HepG2 (cell line): ENCODE measurements around the gene PLPP3. TPM values are rescaled to one million over a fixed set of nuclear protein-coding genes. Genes with fewer than 3 reads are reported as not detected.

Experiments used
- ATF1 ChIP-seq: IDR thresholded peaks from 2 replicates; pipeline ENCODE4 v1.6.1; 2016; ENCODE audit warnings: mild to moderate bottlenecking, control low read depth
- CREM ChIP-seq, 2 experiments: sonication (generic) in 1 of 2; formaldehyde crosslinking in 1 of 2; IDR thresholded peaks; 2 replicates each; pipeline versions ENCODE4 v1.4.0 to v1.6.1; 2016 to 2020; ENCODE audit warnings: antibody characterized with exemption in 1 of 2, mild to moderate bottlenecking in 1 of 2, missing genetic modification reagents in 1 of 2
- FOSL2 ChIP-seq: sonication (generic); formaldehyde crosslinking; IDR thresholded peaks from 2 replicates; pipeline ENCODE4 v1.4.0; 2020; ENCODE audit warnings: missing genetic modification reagents
- HDAC2 ChIP-seq: sonication (generic); formaldehyde crosslinking; IDR thresholded peaks from 2 replicates; pipeline ENCODE4 v1.4.0; 2020; ENCODE audit warnings: missing genetic modification reagents
- HDAC6 ChIP-seq: fragments of 200-600 bp; sonication (generic); IDR thresholded peaks from 2 replicates; pipeline ENCODE4 v1.7.0; 2017; ENCODE audit warnings: mild to moderate bottlenecking, antibody characterized with exemption, low read length, low read depth
- HMG20A ChIP-seq: IDR thresholded peaks from 2 replicates; pipeline ENCODE4 v1.6.1; 2016; ENCODE audit warnings: borderline replicate concordance
- ISL2 ChIP-seq: sonication (generic); formaldehyde crosslinking; IDR thresholded peaks from 2 replicates; pipeline ENCODE4 v1.5.0; 2020; ENCODE audit warnings: missing genetic modification reagents
- KDM6A ChIP-seq: IDR thresholded peaks from 2 replicates; pipeline ENCODE4 v1.6.1; 2016; ENCODE audit warnings: low read depth
- KMT2A ChIP-seq: sonication (generic); formaldehyde crosslinking; IDR thresholded peaks from 2 replicates; pipeline ENCODE4 v1.4.0; 2020; ENCODE audit warnings: missing genetic modification reagents
- MAX ChIP-seq: IDR thresholded peaks from 2 replicates; pipeline ENCODE4 v1.6.1; 2012; ENCODE audit warnings: inconsistent platforms
- MED8 ChIP-seq: sonication (generic); formaldehyde crosslinking; IDR thresholded peaks from 2 replicates; pipeline ENCODE4 v1.8.1; 2023; ENCODE audit warnings: mild to moderate bottlenecking, missing genetic modification reagents; ENCODE audit not compliant: insufficient replicate concordance
- MIXL1 ChIP-seq: IDR thresholded peaks from 2 replicates; pipeline ENCODE4 v1.6.1; 2016
- NCOR1 ChIP-seq: fragments of 200-600 bp; sonication (generic); IDR thresholded peaks from 2 replicates; pipeline ENCODE4 v1.7.0; 2017; ENCODE audit warnings: antibody characterized with exemption, low read length, borderline replicate concordance
- NFIC ChIP-seq: IDR thresholded peaks from 2 replicates; pipeline ENCODE4 v1.6.1; 2012; ENCODE audit warnings: mild to moderate bottlenecking, low read length, inconsistent platforms
- RARA ChIP-seq: IDR thresholded peaks from 2 replicates; pipeline ENCODE4 v1.6.1; 2016; ENCODE audit warnings: missing genetic modification reagents, missing compliant biosample characterization
- RCOR2 ChIP-seq: IDR thresholded peaks from 2 replicates; pipeline ENCODE4 v1.6.1; 2016; ENCODE audit warnings: missing biosample characterization, missing genetic modification reagents
- RORA ChIP-seq: sonication (generic); formaldehyde crosslinking; IDR thresholded peaks from 2 replicates; pipeline ENCODE4 v1.5.0; 2020; ENCODE audit warnings: mild to moderate bottlenecking, missing genetic modification reagents, moderate library complexity
- RXRB ChIP-seq: IDR thresholded peaks from 2 replicates; pipeline ENCODE4 v1.6.1; 2016; ENCODE audit warnings: borderline replicate concordance, missing genetic modification reagents, missing compliant biosample characterization
- SIX1 ChIP-seq: sonication (generic); formaldehyde crosslinking; IDR thresholded peaks from 2 replicates; pipeline ENCODE4 v1.4.0; 2020; ENCODE audit warnings: missing genetic modification reagents, borderline replicate concordance
- SNRNP70 ChIP-seq: fragments of 200-400 bp; formaldehyde crosslinking; IDR thresholded peaks from 2 replicates; pipeline ENCODE4 v1.6.1; 2017; ENCODE audit warnings: mild to moderate bottlenecking, low read depth, low read length, moderate library complexity
- ZBTB21 ChIP-seq: sonication (generic); formaldehyde crosslinking; IDR thresholded peaks from 2 replicates; pipeline ENCODE4 v1.4.0; 2020; ENCODE audit warnings: missing genetic modification reagents
- ZKSCAN8 ChIP-seq: IDR thresholded peaks from 2 replicates; pipeline ENCODE4 v1.6.1; 2016; ENCODE audit warnings: borderline replicate concordance, missing genetic modification reagents, missing compliant biosample characterization
- ZNF816 ChIP-seq: sonication (generic); formaldehyde crosslinking; IDR thresholded peaks from 2 replicates; pipeline ENCODE4 v1.8.0; 2022; ENCODE audit warnings: missing genetic modification reagents, mild to moderate bottlenecking, borderline replicate concordance
- polyA plus RNA-seq, 8 experiments: library from polyadenylated mRNA; depleted of rRNA in 3 of 8; stranded (reverse) in 7 of 8; unstranded in 1 of 8; fragments of >200 nt; fragmentation: Illumina TruSeq in 4 of 8; extraction: Trizol in 4 of 8; gene quantifications; 2 replicates each; pipeline versions ENCODE4 v1.2.1 to v1.2.3, GENCODE V29; 2011 to 2016; ENCODE audit warnings: low read depth in 4 of 8, missing spikeins in 1 of 8, mixed read lengths in 1 of 8; ENCODE audit not compliant: insufficient read depth in 1 of 8
- total RNA-seq, 5 experiments: library from RNA; depleted of rRNA; stranded (reverse); fragments of >200 nt; fragmentation: Illumina TruSeq; extraction: Trizol; gene quantifications; 2 replicates each; pipeline ENCODE4 v1.2.3, GENCODE V29; 2016; ENCODE audit warnings: low read depth in 1 of 5
- TF ChIP-seq, protein P1 (sequence below): sonication (generic); formaldehyde crosslinking; IDR thresholded peaks from 2 replicates; pipeline ENCODE4 v1.4.0; 2020; ENCODE audit warnings: missing genetic modification reagents
- TF ChIP-seq, protein P2 (sequence below): sonication (generic); formaldehyde crosslinking; IDR thresholded peaks from 2 replicates; pipeline ENCODE4 v1.4.0; 2020; ENCODE audit warnings: missing genetic modification reagents, borderline replicate concordance
- TF ChIP-seq, protein P3 (sequence below): IDR thresholded peaks from 2 replicates; pipeline ENCODE4 v1.6.1; 2012; ENCODE audit warnings: low read depth, low read length, improper control_type of control experiment

PLPP3 gene
- total and polyA plus RNA-seq, 2 of the 13 experiments (the other 11 are each of a cell fraction or from before 2014, with no cell fraction given), result 49.7 to 65.8 TPM

- TF ChIP-seq HDAC2 (CRISPR knock-in tag), result peak; percentile 51; the same call in 1 of the 2 replicates
- no peak for TF ChIP-seq ZNF816
- TF ChIP-seq, protein P1, sequence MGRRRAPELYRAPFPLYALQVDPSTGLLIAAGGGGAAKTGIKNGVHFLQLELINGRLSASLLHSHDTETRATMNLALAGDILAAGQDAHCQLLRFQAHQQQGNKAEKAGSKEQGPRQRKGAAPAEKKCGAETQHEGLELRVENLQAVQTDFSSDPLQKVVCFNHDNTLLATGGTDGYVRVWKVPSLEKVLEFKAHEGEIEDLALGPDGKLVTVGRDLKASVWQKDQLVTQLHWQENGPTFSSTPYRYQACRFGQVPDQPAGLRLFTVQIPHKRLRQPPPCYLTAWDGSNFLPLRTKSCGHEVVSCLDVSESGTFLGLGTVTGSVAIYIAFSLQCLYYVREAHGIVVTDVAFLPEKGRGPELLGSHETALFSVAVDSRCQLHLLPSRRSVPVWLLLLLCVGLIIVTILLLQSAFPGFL (CRISPR knock-in tag), result no peak
- no peak for TF ChIP-seq SNRNP70
- peak; percentile 64; the same call in 1 of the 2 replicates for TF ChIP-seq HMG20A (CRISPR knock-in tag)
- TF ChIP-seq, protein P2, sequence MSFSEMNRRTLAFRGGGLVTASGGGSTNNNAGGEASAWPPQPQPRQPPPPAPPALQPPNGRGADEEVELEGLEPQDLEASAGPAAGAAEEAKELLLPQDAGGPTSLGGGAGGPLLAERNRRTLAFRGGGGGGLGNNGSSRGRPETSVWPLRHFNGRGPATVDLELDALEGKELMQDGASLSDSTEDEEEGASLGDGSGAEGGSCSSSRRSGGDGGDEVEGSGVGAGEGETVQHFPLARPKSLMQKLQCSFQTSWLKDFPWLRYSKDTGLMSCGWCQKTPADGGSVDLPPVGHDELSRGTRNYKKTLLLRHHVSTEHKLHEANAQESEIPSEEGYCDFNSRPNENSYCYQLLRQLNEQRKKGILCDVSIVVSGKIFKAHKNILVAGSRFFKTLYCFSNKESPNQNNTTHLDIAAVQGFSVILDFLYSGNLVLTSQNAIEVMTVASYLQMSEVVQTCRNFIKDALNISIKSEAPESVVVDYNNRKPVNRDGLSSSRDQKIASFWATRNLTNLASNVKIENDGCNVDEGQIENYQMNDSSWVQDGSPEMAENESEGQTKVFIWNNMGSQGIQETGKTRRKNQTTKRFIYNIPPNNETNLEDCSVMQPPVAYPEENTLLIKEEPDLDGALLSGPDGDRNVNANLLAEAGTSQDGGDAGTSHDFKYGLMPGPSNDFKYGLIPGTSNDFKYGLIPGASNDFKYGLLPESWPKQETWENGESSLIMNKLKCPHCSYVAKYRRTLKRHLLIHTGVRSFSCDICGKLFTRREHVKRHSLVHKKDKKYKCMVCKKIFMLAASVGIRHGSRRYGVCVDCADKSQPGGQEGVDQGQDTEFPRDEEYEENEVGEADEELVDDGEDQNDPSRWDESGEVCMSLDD (CRISPR knock-in tag), result no peak
- 0 out of 2 replicates have a peak, but pooled peaks have one; percentile 7 for TF ChIP-seq FOSL2
- peak; percentile 76; the same call in 1 of the 2 replicates for TF ChIP-seq ZKSCAN8
- TF ChIP-seq NFIC, result peak; percentile 41; the same call in 1 of the 2 replicates
- TF ChIP-seq ZBTB21 (CRISPR knock-in tag), result peak; percentile 69; the same call in 1 of the 2 replicates
- TF ChIP-seq CREM (IDR thresholded peaks at IDR 0.05), result peak; percentile 51; the same call in 1 of the 2 replicates
- TF ChIP-seq CREM (CRISPR knock-in tag; IDR thresholded peaks at IDR 0.05), result no peak
- TF ChIP-seq SIX1 (CRISPR knock-in tag), result 0 out of 2 replicates have a peak, but pooled peaks have one; percentile 61
- 0 out of 2 replicates have a peak, but pooled peaks have one; percentile 7 for TF ChIP-seq RCOR2 (CRISPR knock-in tag)
- TF ChIP-seq MIXL1 (CRISPR knock-in tag), result peak; percentile 50; the same call in 1 of the 2 replicates
- TF ChIP-seq RORA, result no peak
- peak; percentile 61; the same call in 1 of the 2 replicates for TF ChIP-seq KDM6A
- TF ChIP-seq NCOR1, result peak; percentile 86
- no peak for TF ChIP-seq MED8 (CRISPR knock-in tag)
- TF ChIP-seq MAX, result peak; percentile 82
- peak; percentile 59 for TF ChIP-seq RXRB (CRISPR knock-in tag)
- 0 out of 2 replicates have a peak, but pooled peaks have one; percentile 22 for TF ChIP-seq RARA (CRISPR knock-in tag)
- 0 out of 2 replicates have a peak, but pooled peaks have one; percentile 41 for TF ChIP-seq KMT2A
- peak; percentile 70; the same call in 1 of the 2 replicates for TF ChIP-seq HDAC6
- TF ChIP-seq, protein P3, sequence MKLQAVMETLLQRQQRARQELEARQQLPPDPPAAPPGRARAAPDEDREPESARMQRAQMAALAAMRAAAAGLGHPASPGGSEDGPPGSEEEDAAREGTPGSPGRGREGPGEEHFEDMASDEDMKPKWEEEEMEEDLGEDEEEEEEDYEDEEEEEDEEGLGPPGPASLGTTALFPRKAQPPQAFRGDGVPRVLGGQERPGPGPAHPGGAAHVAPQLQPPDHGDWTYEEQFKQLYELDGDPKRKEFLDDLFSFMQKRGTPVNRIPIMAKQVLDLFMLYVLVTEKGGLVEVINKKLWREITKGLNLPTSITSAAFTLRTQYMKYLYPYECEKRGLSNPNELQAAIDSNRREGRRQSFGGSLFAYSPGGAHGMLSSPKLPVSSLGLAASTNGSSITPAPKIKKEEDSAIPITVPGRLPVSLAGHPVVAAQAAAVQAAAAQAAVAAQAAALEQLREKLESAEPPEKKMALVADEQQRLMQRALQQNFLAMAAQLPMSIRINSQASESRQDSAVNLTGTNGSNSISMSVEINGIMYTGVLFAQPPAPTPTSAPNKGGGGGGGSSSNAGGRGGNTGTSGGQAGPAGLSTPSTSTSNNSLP, result peak; percentile 83
- TF ChIP-seq ATF1 (CRISPR knock-in tag), result peak; percentile 69
- peak; percentile 47; the same call in 1 of the 2 replicates for TF ChIP-seq ISL2
Measured at GRCh38 chr1:56566061-56566744, 13.2 kb downstream of the PLPP3 start (continued).
